HFFc6 (cell line): ENCODE data around the gene GOSR2. TPM values are rescaled to one million over a fixed set of nuclear protein-coding genes. Genes with fewer than 3 reads are reported as not detected.
"Not testable (repeated sequence)": the region's sequence is repeated elsewhere in the genome, so short reads cannot be mapped to it uniquely, and the experiment has no call there.

ENCODE experiments used
- DNase-seq: peaks from one replicate; pipeline ENCODE4 v3.0.0-alpha.2; 2018
- H3K27ac Mint-ChIP-seq: 2 replicates; pipeline ENCODE4 v1.8.0; 2020; ENCODE audit warnings: mild to moderate bottlenecking, mixed read lengths
- H3K27me3 Mint-ChIP-seq: 2 replicates; pipeline ENCODE4 v1.8.0; 2021; ENCODE audit warnings: mild to moderate bottlenecking, moderate library complexity, mixed read lengths; ENCODE audit not compliant: insufficient read depth
- H3K36me3 Mint-ChIP-seq: 2 replicates; pipeline ENCODE4 v1.8.0; 2021; ENCODE audit warnings: low read depth, mixed read lengths
- H3K4me1 Mint-ChIP-seq: 2 replicates; pipeline ENCODE4 v1.8.0; 2020; ENCODE audit warnings: low read depth, mixed read lengths
- H3K4me3 Mint-ChIP-seq: 2 replicates; pipeline ENCODE4 v1.8.0; 2020; ENCODE audit warnings: mild to moderate bottlenecking, moderate library complexity, mixed read lengths
- H3K9me3 Mint-ChIP-seq: 2 replicates; pipeline ENCODE4 v1.8.0; 2020; ENCODE audit warnings: mild to moderate bottlenecking, mixed read lengths
- CTCF ChIP-seq: fragments of 200-600 bp; sonication (generic); IDR thresholded peaks from 2 replicates; pipeline ENCODE4 v1.5.0; 2021; ENCODE audit warnings: antibody characterized with exemption, mild to moderate bottlenecking
- total RNA-seq, 6 experiments: library from RNA; stranded (reverse); fragmentation: NEBNext Ultra II Directional; extraction: Animal tissue kit (Norgen Biotek cat#: 25700); gene quantifications; 2 replicates in 1 of 6; 3 replicates in 5 of 6; pipeline ENCODE4 v1.2.3, GENCODE V29; 2021

The GOSR2 gene
- total RNA-seq, 6 experiments from 2014 or later: 63.6 to 75.9 (median 66.3) TPM

GRCh38 chr17:46950342-46950996, 27.5 kb downstream of the GOSR2 start:
- H3K4me1 Mint-ChIP-seq: peaks cover 8% of the 10 kb centered on the region
- no peaks in the 10 kb centered on the region for H3K36me3 Mint-ChIP-seq
- H3K27me3 Mint-ChIP-seq: peaks cover 20% of the 10 kb centered on the region
- no peak for TF ChIP-seq CTCF
- H3K9me3 Mint-ChIP-seq: peaks cover 8% of the 10 kb centered on the region; the same call in 1 of the 2 replicates
- H3K4me3 Mint-ChIP-seq: no peak overlapping the region
- DNase-seq: no peak
- H3K27ac Mint-ChIP-seq: no peak overlapping the region

DNA sequence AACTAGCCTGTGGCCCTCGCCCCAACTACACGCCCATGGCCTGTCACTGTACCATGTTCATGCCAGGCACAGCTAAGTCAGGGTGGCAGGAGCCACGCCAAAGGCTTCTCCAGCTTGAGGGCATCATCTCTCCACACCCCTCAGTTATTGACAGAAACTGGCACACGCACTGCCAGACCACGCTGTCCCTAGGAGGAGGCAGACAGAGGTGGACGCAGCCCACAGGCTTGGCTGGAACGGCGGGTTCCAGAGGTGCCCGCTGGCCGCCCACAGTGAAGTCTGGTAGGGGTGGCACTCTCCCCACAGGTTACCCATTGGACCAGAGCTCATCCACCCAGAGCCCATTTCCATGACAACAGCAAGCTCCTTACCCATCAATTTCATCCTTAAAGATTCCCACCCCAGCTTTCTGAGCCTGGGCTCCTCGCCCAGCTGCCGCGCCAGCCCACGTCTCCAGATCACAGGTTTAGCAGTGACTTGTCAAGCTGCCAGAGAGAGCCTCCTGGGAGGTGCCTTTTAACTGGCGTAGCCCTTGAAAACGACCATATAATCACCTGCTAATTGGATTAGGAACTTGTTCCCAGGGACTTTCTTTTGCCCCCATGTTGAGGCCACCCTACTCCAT, 28.1 kb downstream of the GOSR2 start:
- H3K27me3 Mint-ChIP-seq: peaks cover 20% of the 10 kb centered on the region
- H3K36me3 Mint-ChIP-seq: no peaks in the 10 kb centered on the region
- TF ChIP-seq CTCF: no peak
- H3K4me3 Mint-ChIP-seq: no peak overlapping the region
- peaks cover 8% of the 10 kb centered on the region; the same call in 1 of the 2 replicates for H3K9me3 Mint-ChIP-seq
- no peak for DNase-seq
- H3K4me1 Mint-ChIP-seq: peaks cover 8% of the 10 kb centered on the region
- H3K27ac Mint-ChIP-seq: no peak overlapping the region

GRCh38 chr17:46951706-46952105, 28.7 kb downstream of the GOSR2 start:
- Mint-ChIP-seq H3K4me3 (no peak overlapping the region), H3K27me3 (peaks cover 24% of the 10 kb centered on the region)

GRCh38 chr17:46952115-46952514, 29.2 kb downstream of the GOSR2 start:
- no peak overlapping the region for H3K4me3 Mint-ChIP-seq
- H3K4me1 Mint-ChIP-seq: peaks cover 8% of the 10 kb centered on the region
- DNase-seq: no peak
- H3K27me3 Mint-ChIP-seq: peaks cover 25% of the 10 kb centered on the region
- peaks cover 8% of the 10 kb centered on the region; the same call in 1 of the 2 replicates for H3K9me3 Mint-ChIP-seq
- TF ChIP-seq CTCF: no peak
- no peak overlapping the region for H3K27ac Mint-ChIP-seq
- H3K36me3 Mint-ChIP-seq: no peaks in the 10 kb centered on the region

More at GRCh38 chr17:46951706-46952105, 28.7 kb downstream of the GOSR2 start:
- no peak for DNase-seq
- H3K36me3 Mint-ChIP-seq: no peaks in the 10 kb centered on the region
- peaks cover 8% of the 10 kb centered on the region; the same call in 1 of the 2 replicates for H3K9me3 Mint-ChIP-seq
- H3K27ac Mint-ChIP-seq: no peak overlapping the region
- peaks cover 8% of the 10 kb centered on the region for H3K4me1 Mint-ChIP-seq
- no peak for TF ChIP-seq CTCF

DNA sequence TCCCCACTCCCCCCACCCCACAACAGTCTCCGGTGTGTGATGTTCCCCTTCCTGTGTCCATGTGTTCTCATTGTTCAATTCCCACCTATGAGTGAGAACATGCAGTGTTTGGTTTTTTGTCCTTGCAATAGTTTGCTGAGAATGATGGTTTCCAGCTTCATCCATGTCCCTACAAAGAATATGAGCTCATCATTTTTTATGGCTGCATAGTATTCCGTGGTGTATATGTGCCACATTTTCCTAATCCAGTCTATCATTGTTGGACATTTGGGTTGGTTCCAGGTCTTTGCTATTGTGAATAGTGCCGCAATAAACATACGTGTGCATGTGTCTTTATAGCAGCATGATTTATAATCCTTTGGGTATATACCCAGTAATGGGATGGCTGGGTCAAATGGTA, 30.2 kb downstream of the GOSR2 start:
- H3K36me3 Mint-ChIP-seq, H3K4me1 Mint-ChIP-seq: not testable (repeated sequence)
- peaks cover 26% of the 10 kb centered on the region for H3K27me3 Mint-ChIP-seq

GRCh38 chr17:46958041-46958591, 35.2 kb downstream of the GOSR2 start:
- Mint-ChIP-seq H3K9me3 (peaks cover 8% of the 10 kb centered on the region; the same call in 1 of the 2 replicates), H3K4me1 (peaks cover 7% of the 10 kb centered on the region), H3K27ac (no peak overlapping the region), H3K4me3 (no peak overlapping the region), H3K27me3 (peaks cover 49% of the 10 kb centered on the region), H3K36me3 (no peaks in the 10 kb centered on the region)
- no peak for TF ChIP-seq CTCF
- no peak for DNase-seq

More for the DNA sequence above, 30.2 kb downstream of the GOSR2 start:
- H3K4me3 Mint-ChIP-seq, H3K9me3 Mint-ChIP-seq, H3K27ac Mint-ChIP-seq, DNase-seq: not testable (repeated sequence)
